Adrenal gland (tissue), 12 donors: ENCODE data around the gene KCNK3. TPM values are rescaled to one million over a fixed set of nuclear protein-coding genes. Genes with fewer than 3 reads are reported as not detected.

ENCODE experiments used
- DNase-seq, 7 donors: peaks; one replicate each; pipeline ENCODE4 v3.0.0-alpha.2; 2019 to 2020
- H3K27ac ChIP-seq, 5 donors: fragments of 200-600 bp; sonication (generic) in 4 of 5; 1 replicate in 3 of 5; 2 replicates in 2 of 5; pipeline versions ENCODE4 v1.5.1 to v1.8.0; 2016 to 2020; ENCODE audit warnings: mild to moderate bottlenecking in 1 of 5
- H3K27me3 ChIP-seq: fragments of 200-600 bp; 2 replicates; pipeline ENCODE4 v1.8.0; 2021
- H3K36me3 ChIP-seq, 2 donors: fragments of 200-600 bp; replicated peaks in 1 of 2; 1 replicate in 1 of 2; 2 replicates in 1 of 2; pipeline versions ENCODE4 v1.5.1 to v1.8.0; 2018 to 2022
- H3K4me1 ChIP-seq, 2 donors: fragments of 200-600 bp; replicated peaks in 1 of 2; 1 replicate in 1 of 2; 2 replicates in 1 of 2; pipeline versions ENCODE4 v1.5.1 to v1.8.0; 2018 to 2021
- H3K4me3 ChIP-seq, 4 donors: fragments of 200-600 bp; sonication (generic) in 3 of 4; one replicate each; pipeline ENCODE4 v1.5.1; 2016 to 2018
- H3K9me3 ChIP-seq, 3 donors: fragments of 200-600 bp; sonication (generic) in 1 of 3; replicated peaks in 1 of 3; 1 replicate in 2 of 3; 2 replicates in 1 of 3; pipeline versions ENCODE4 v1.5.1 to v1.8.0; 2016 to 2021
- CTCF ChIP-seq, 6 experiments: fragments of 450-650 bp in 4 of 6; fragments of 200-600 bp in 2 of 6; sonication (generic) in 1 of 6; IDR thresholded peaks; 1 replicate in 5 of 6; 2 replicates in 1 of 6; pipeline versions ENCODE4 v1.5.1 to v1.8.0; 2016 to 2021; ENCODE audit warnings: antibody characterized with exemption in 6 of 6, mild to moderate bottlenecking in 2 of 6, moderate library complexity in 1 of 6
- POLR2A ChIP-seq, 2 donors: fragments of 450-650 bp; IDR thresholded peaks; one replicate each; pipeline ENCODE4 v1.6.1; 2017; ENCODE audit warnings: antibody characterized with exemption in 2 of 2, mild to moderate bottlenecking in 2 of 2, moderate library complexity in 1 of 2
- WGBS, 4 donors: extraction: QIAGEN DNeasy Blood & Tissue Kit in 2 of 4; methylation state at CpG; one replicate each; pipeline versions ENCODE4 v1.1.5 to v1.1.7; 2013 to 2017; 5-methylcytosine and 5-hydroxymethylcytosine counted together
- intact Hi-C, 2 donors: fragments of 100-400 bp; cut with DNase I; formaldehyde crosslinking; loops; one replicate each; pipeline versions ENCODE4 v1.14.1 to v1.15.0; 2022 to 2023
- polyA plus RNA-seq, 3 donors: library from polyadenylated mRNA; stranded (reverse); fragments of 200-250 nt in 2 of 3; fragments of 350-450 nt in 1 of 3; fragmentation: Illumina TruSeq in 1 of 3; extraction: RNeasy Lipid Tissue Mini Kit (QIAGEN cat#74804) in 1 of 3; gene quantifications; one replicate each; pipeline ENCODE4 v1.2.3, GENCODE V29; 2013 to 2014
- total RNA-seq, 9 donors: library from RNA; depleted of rRNA in 4 of 9; stranded (reverse); fragments of >200 nt in 4 of 9; fragments of 120-200 nt in 1 of 9; fragmentation: NEBNext Ultra II Directional in 1 of 9; extraction: Animal tissue kit (Norgen Biotek cat#: 25700) in 1 of 9; gene quantifications; one replicate each; pipeline versions ENCODE4 v1.1.0 to v1.2.4, GENCODE V29; 2013 to 2023
- donor health status: healthy with polysubstance abuse.
- donor health status: Bipolar disorder and iron deficiency.
- donor health status: DM: yes; HTN: yes; CAD: no.
- donor health status: DM: no; HTN: no; CAD: no.
- donor health status: DM: no; HTN: no; CAD: no.
- donor health status: DM: yes; HTN: yes; CAD: no.

KCNK3 gene
- total and polyA plus RNA-seq, 12 donors = 69.6 to 595 (median 382) TPM

DNA sequence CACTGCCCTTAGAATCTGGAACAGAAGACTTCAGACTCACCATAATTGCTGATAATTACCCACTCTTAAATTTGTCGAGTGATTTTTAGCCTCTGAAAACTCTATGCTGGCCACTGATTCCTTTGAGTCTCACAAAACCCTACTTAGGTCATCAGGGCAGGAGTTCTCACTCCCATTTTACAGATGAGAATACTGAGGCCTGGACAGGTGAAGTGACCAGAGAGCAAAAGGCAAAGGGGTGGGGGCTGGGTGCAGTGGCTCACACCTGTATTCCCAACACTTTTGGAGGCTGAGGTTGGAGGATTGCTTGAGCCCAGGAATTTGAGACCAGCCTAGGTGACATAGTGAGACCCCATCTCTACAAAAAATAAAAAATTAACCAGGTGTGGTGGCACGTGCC lies 36.8 kb downstream of the KCNK3 start:
- WGBS, 4 donors = 81 to 95% (median 86%) methylated on average over 2 of the region's 2 CpGs
- Histone ChIP-seq H3K4me1 (peaks cover 26 to 42% of the 10 kb centered on the region in 2 donors), H3K27me3 (no peaks in the 10 kb centered on the region), H3K27ac (peak overlapping the region; percentile 16 to 73 (median 52)), H3K36me3 (peaks cover 0 to 36% of the 10 kb centered on the region in 2 donors), H3K9me3 (no peaks in the 10 kb centered on the region), H3K4me3 (no peak overlapping the region)
- TF ChIP-seq CTCF (IDR thresholded peaks at IDR 0.05) = no peak
- peak in 1 of 7 donors; percentile 14 for DNase-seq
- intact Hi-C loops = no loop called here

GRCh38 chr2:26730549-26731344 lies 38.2 kb downstream of the KCNK3 start:
- peaks cover 0 to 36% of the 10 kb centered on the region in 2 donors for H3K36me3 ChIP-seq
- H3K27me3 ChIP-seq = no peaks in the 10 kb centered on the region
- H3K9me3 ChIP-seq = no peaks in the 10 kb centered on the region
- peaks cover 16 to 34% of the 10 kb centered on the region in 2 donors for H3K4me1 ChIP-seq
- H3K27ac ChIP-seq = peak overlapping the region in 4 of 5 donors; percentile 52 to 82 (median 64)
- intact Hi-C loops = loop anchor here in 1 of 2 donors (10.0 kb wide), 1 partner anchor 486 kb away; the partner anchor contains the start of genes HADHA and HADHB
- 34 to 63% (median 50%) methylated on average over 9 to 19 of the region's 19 CpGs for WGBS, 4 donors
- H3K4me3 ChIP-seq = no peak overlapping the region
- DNase-seq = peak in 3 of 7 donors; percentile 33 to 55 (median 49)
- TF ChIP-seq POLR2A (IDR thresholded peaks at IDR 0.05) (no peak), CTCF (IDR thresholded peaks at IDR 0.05) (no peak)

- peak in 1 of 7 donors; percentile 43 for DNase-seq
These were observed 39.2 kb downstream of the KCNK3 start for GRCh38 chr2:26731714-26732113.

More at GRCh38 chr2:26731714-26732113, 39.2 kb downstream of the KCNK3 start:
- peak overlapping the region in 3 of 5 donors; percentile 71 to 83 (median 73) for H3K27ac ChIP-seq
- WGBS, 4 donors = 69 to 88% (median 80%) methylated on average over 4 of the region's 4 CpGs
- peaks cover 16 to 33% of the 10 kb centered on the region in 2 donors for H3K4me1 ChIP-seq
- peaks cover 0 to 36% of the 10 kb centered on the region in 2 donors for H3K36me3 ChIP-seq
- intact Hi-C loops = loop anchor here in 1 of 2 donors (10.0 kb wide), 1 partner anchor 487 kb away; the partner anchor contains the start of genes HADHA and HADHB
- H3K27me3 ChIP-seq = no peaks in the 10 kb centered on the region
- H3K9me3 ChIP-seq = no peaks in the 10 kb centered on the region
- no peak overlapping the region for H3K4me3 ChIP-seq
- TF ChIP-seq CTCF (IDR thresholded peaks at IDR 0.05) = no peak
- TF ChIP-seq POLR2A (IDR thresholded peaks at IDR 0.05) = no peak
